Upper lobe of right lung (tissue), 1 donor: ENCODE results near the gene IDH1. TPM values are rescaled to one million over a fixed set of nuclear protein-coding genes. Genes with fewer than 3 reads are reported as not detected.
A peak's percentile ranks its signal among the peaks of the same experiment; 100 is the strongest.

Source experiments
- ATAC-seq: fragments of 200-7000 bp; cut with Tn5 transposase; one replicate; pipeline ENCODE4 v1.9.1; 2020; ENCODE audit warnings: mild to moderate bottlenecking, moderate library complexity
- DNase-seq: peaks from one replicate; pipeline ENCODE4 v3.0.0-alpha.2; 2020
- H3K27ac ChIP-seq: fragments of 200-600 bp; one replicate; pipeline ENCODE4 v1.8.0; 2022
- H3K27me3 ChIP-seq: fragments of 200-600 bp; one replicate; pipeline ENCODE4 v1.8.0; 2022; ENCODE audit warnings: mild to moderate bottlenecking
- H3K36me3 ChIP-seq: fragments of 200-600 bp; one replicate; pipeline ENCODE4 v1.8.0; 2022
- H3K4me1 ChIP-seq: fragments of 200-600 bp; one replicate; pipeline ENCODE4 v1.8.0; 2022
- H3K4me3 ChIP-seq: fragments of 200-600 bp; one replicate; pipeline ENCODE4 v1.8.0; 2022; ENCODE audit warnings: mild to moderate bottlenecking
- H3K9me3 ChIP-seq: fragments of 200-600 bp; one replicate; pipeline ENCODE4 v1.8.0; 2022
- intact Hi-C: fragments of 100-400 bp; cut with DNase I; formaldehyde crosslinking; loops from one replicate; pipeline ENCODE4 v1.11.0; 2022
- total RNA-seq: library from RNA; stranded (reverse); fragmentation: NEBNext Ultra II Directional; extraction: Animal tissue kit (Norgen Biotek cat#: 25700); gene quantifications from one replicate; pipeline ENCODE4 v1.2.1, GENCODE V29; 2021
- TF ChIP-seq, protein P1 (sequence below): fragments of 200-600 bp; IDR thresholded peaks from one replicate; pipeline ENCODE4 v1.8.0; 2022; ENCODE audit warnings: antibody characterized with exemption
- donor health status: DM: no; HTN: yes; CAD: no; lungs with severe emphysema.

Gene IDH1
- total RNA-seq, 1 donor from 2014 or later: 116 TPM

DNA sequence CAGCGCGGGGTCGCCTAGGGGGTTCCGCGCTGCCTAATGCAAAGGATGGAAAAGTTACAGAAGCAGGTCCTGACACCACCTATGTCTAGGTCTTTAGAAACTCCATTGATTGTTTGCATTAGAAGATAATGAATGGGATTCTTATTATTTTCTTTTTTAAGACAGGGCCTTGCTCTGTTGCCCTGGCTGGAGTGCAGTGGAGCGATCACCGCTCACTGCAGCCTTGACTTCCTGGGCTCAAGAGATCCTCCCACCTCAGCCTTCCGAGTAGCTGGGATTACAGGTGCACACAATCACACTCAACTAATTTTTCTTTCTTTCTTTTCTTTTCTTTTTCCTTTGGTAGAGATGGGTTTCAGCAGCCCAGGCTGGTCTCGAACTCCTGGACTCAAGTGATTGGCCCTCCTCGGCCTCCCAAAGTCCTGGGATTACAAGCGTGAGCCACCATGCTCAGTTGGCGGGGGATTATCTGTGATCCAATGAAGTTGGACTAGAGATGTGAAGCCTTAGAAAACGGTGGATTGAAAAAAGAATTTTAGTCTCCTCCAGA is 761 bp upstream of the IDH1 start:
- peaks cover 17% of the 10 kb centered on the region for H3K36me3 ChIP-seq
- H3K27me3 ChIP-seq: no peaks in the 10 kb centered on the region
- DNase-seq (no peak), ATAC-seq (no peak)
- TF ChIP-seq, protein P1, sequence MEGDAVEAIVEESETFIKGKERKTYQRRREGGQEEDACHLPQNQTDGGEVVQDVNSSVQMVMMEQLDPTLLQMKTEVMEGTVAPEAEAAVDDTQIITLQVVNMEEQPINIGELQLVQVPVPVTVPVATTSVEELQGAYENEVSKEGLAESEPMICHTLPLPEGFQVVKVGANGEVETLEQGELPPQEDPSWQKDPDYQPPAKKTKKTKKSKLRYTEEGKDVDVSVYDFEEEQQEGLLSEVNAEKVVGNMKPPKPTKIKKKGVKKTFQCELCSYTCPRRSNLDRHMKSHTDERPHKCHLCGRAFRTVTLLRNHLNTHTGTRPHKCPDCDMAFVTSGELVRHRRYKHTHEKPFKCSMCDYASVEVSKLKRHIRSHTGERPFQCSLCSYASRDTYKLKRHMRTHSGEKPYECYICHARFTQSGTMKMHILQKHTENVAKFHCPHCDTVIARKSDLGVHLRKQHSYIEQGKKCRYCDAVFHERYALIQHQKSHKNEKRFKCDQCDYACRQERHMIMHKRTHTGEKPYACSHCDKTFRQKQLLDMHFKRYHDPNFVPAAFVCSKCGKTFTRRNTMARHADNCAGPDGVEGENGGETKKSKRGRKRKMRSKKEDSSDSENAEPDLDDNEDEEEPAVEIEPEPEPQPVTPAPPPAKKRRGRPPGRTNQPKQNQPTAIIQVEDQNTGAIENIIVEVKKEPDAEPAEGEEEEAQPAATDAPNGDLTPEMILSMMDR: peak; percentile 19
- intact Hi-C loops: no loop called here
- H3K9me3 ChIP-seq: no peaks in the 10 kb centered on the region
- H3K4me3 ChIP-seq: peak overlapping the region; percentile 87
- peaks cover 32% of the 10 kb centered on the region for H3K4me1 ChIP-seq
- peak overlapping the region; percentile 78 for H3K27ac ChIP-seq

DNA sequence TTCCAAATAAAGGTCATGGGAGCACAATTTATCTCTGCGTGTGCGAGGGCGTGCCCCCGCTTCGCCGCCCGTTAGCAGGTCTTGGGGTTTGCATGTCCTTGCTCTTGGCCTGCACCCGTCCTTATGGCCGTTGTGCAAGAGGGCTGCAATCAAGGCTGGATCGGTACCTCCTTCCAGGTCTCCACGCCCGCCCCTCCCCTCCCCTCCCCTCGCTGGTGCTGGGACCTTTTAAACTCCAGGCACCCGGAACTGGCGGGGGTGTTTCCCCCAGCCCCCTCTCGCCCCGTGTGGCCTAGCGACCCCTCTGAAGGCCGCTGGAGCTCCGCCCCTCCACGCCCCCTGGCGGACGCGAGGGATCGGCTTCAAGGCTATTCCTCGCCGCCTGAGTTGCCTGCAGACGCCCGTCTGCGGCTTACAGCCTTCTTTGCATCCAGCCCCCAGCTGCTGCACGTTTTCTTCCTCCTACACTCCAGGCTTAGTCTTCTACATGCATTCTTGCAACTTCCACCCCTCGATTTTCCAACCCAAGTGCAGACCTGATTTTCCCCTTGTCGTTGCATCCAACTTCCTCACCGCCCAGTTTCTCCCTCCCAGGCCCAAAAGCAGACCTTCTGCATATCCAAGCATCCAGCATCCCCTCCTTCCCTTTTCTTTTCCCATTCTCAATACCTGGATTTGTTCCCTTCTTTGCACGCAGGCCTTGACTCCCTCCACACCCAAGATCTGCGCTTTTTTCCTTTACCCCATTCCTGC is 577 bp downstream of the IDH1 start:
- H3K4me3 ChIP-seq: peak overlapping the region; percentile 87
- TF ChIP-seq, protein P1: peak; percentile 75
- peak; percentile 81 for ATAC-seq
- peak overlapping the region; percentile 78 for H3K27ac ChIP-seq
- peak; percentile 92 for DNase-seq
- peaks cover 29% of the 10 kb centered on the region for H3K36me3 ChIP-seq
- intact Hi-C loops: no loop called here
- H3K4me1 ChIP-seq: peaks cover 35% of the 10 kb centered on the region
- no peaks in the 10 kb centered on the region for H3K9me3 ChIP-seq
- no peaks in the 10 kb centered on the region for H3K27me3 ChIP-seq

DNA sequence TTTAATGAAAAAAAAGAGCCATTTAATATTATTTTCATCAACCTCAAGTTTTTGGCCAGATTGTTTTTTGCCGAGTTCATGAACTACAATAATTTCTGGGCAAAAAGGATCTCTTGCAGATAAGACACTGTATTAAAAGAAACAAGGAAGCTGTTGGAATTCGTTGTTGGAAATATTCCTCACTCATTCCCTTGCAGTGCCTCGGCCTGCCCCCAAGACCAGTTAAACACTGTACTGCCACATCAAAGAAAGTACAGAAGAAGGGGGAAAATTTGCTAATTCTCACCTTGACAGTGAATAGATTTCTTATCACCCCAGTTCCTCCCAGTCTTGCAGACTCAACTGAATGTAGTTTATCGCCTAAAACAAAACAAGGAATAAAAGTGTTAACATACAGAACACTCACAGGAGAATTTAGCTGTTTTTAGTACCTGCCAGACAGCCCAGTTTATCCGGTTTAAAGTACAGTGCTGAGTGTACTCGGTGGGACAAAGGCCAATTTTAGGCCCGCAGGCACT is 1.2 kb downstream of the IDH1 start:
- Histone ChIP-seq H3K9me3 (no peaks in the 10 kb centered on the region), H3K4me3 (peak overlapping the region; percentile 87), H3K27ac (peak overlapping the region; percentile 78), H3K36me3 (peaks cover 36% of the 10 kb centered on the region), H3K27me3 (no peaks in the 10 kb centered on the region), H3K4me1 (peaks cover 35% of the 10 kb centered on the region)
- TF ChIP-seq, protein P1: no peak
- DNase-seq (no peak), ATAC-seq (no peak)
- intact Hi-C loops: no loop called here

DNA sequence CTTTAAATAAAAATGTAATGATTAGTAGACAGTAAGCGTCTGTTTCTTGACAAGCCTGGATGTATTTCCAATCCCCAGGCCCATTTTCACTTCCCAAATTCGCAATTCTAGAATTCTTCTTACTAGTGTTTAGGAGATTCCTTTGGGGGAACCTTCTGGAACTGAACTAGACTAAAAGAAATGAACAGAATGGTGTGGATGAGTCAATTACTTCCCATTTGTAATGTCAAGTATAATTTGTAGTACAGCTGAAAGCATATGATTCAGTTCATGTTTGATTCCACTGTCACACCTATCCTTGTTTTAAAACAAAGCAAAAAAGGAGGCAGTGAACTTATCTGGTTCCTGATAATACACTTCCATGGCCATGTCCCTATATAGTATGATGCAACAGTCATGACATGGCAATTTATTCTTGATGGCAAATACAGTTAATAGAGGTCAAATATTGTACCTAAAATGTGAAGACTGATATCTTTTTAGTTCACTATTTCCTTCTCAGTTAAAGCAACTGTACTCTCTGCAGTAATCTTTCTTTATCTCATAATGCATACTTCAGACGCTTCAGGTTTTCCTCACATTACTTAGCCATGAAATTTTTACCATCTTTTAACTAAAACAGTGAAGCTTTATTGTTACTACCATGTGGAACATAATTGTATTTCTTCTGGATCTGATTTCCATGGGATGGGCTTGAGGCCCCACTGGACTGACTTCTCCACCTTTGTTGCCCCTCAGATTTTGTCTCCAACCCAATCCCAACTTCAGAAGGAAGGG is 2.0 kb downstream of the IDH1 start:
- DNase-seq: no peak
- peak overlapping the region; percentile 78 for H3K27ac ChIP-seq
- intact Hi-C loops: no loop called here
- no peak for ATAC-seq
- peaks cover 43% of the 10 kb centered on the region for H3K36me3 ChIP-seq
- no peaks in the 10 kb centered on the region for H3K9me3 ChIP-seq
- H3K27me3 ChIP-seq: no peaks in the 10 kb centered on the region
- peaks cover 35% of the 10 kb centered on the region for H3K4me1 ChIP-seq
- peak overlapping the region; percentile 87 for H3K4me3 ChIP-seq
- TF ChIP-seq, protein P1: no peak

DNA sequence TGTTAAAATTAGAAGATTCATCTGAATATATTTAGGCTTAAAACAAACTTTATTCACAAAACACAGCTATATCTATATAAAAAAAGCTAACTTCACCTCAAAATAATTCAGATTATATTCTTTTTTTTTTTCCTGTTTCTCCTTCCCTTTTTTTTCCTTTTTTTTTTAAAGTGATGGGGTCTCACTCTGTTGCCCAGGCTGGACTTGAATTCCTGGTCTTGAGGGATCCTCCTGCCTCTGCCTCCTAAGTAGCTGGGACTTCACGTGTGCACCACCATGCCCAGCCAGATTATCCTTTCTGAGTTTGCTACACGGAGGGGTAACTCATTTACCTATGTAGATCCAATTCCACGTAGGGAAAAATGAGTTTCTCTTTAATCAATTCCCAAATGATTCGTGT is 3.8 kb downstream of the IDH1 start:
- ATAC-seq: no peak
- Histone ChIP-seq H3K4me3 (no peak overlapping the region), H3K27ac (no peak overlapping the region), H3K27me3 (no peaks in the 10 kb centered on the region), H3K36me3 (peaks cover 61% of the 10 kb centered on the region), H3K9me3 (no peaks in the 10 kb centered on the region), H3K4me1 (peaks cover 35% of the 10 kb centered on the region)
- TF ChIP-seq, protein P1: no peak
- intact Hi-C loops: no loop called here
- DNase-seq: no peak
